Neural cell (in vitro differentiated cells): ENCODE measurements around the gene CAMK2B. TPM values are rescaled to one million over a fixed set of nuclear protein-coding genes. Genes with fewer than 3 reads are reported as not detected.

Experiments
- H2AFZ ChIP-seq: fragments of 200-600, 300-800 bp; sonication (generic), shearing (Covaris generic); 2 replicates; pipeline ENCODE4 v1.6.0; 2014; ENCODE audit warnings: low read depth, mild to moderate bottlenecking, antibody characterized with exemption, low read length, moderate library complexity
- H3F3A ChIP-seq: fragments of 200-600 bp; shearing (Covaris generic); 2 replicates; pipeline ENCODE4 v1.6.1; 2016; ENCODE audit warnings: mild to moderate bottlenecking, moderate library complexity, mixed read lengths, antibody characterized with exemption, low read length; ENCODE audit not compliant: insufficient read depth, poor library complexity, severe bottlenecking
- H3K27ac ChIP-seq: fragments of 200-600, 300-800 bp; sonication (generic), shearing (Covaris generic); 2 replicates; pipeline ENCODE4 v1.5.1; 2014; ENCODE audit warnings: mild to moderate bottlenecking, low read length, moderate library complexity
- H3K27me3 ChIP-seq: fragments of 300-800, 200-600 bp; sonication (generic), shearing (Covaris generic); 2 replicates; pipeline ENCODE4 v1.6.0; 2014; ENCODE audit warnings: mild to moderate bottlenecking, low read depth, low read length, moderate library complexity; ENCODE audit not compliant: insufficient read depth
- H3K36me3 ChIP-seq: fragments of 300-800, 200-600 bp; sonication (generic), shearing (Covaris generic); 2 replicates; pipeline ENCODE4 v1.5.1; 2014; ENCODE audit warnings: mild to moderate bottlenecking, antibody characterized with exemption, low read length, moderate library complexity; ENCODE audit not compliant: insufficient read depth
- H3K4me2 ChIP-seq: fragments of 300-800, 200-600 bp; sonication (generic), shearing (Covaris generic); 2 replicates; pipeline ENCODE4 v1.6.0; 2014; ENCODE audit warnings: mild to moderate bottlenecking, low read length
- H3K4me3 ChIP-seq: fragments of 300-800, 200-600 bp; sonication (generic), shearing (Covaris generic); 2 replicates; pipeline ENCODE4 v1.5.1; 2014; ENCODE audit warnings: mild to moderate bottlenecking, low read length, moderate library complexity
- H3K79me2 ChIP-seq: fragments of 200-600 bp; shearing (Covaris generic); replicated peaks from 2 replicates; pipeline ENCODE4 v1.6.0; 2014; ENCODE audit warnings: mild to moderate bottlenecking, low read length, moderate library complexity; ENCODE audit not compliant: insufficient read depth
- H3K9ac ChIP-seq: fragments of 300-800, 200-600 bp; sonication (generic), shearing (Covaris generic); 2 replicates; pipeline ENCODE4 v1.6.1; 2016; ENCODE audit warnings: mild to moderate bottlenecking, low read length, mixed read lengths
- H3K9me2 ChIP-seq: fragments of 200-600 bp; shearing (Covaris generic); 2 replicates; pipeline ENCODE4 v1.6.1; 2016; ENCODE audit warnings: mild to moderate bottlenecking, low read length, mixed read lengths; ENCODE audit not compliant: insufficient read depth
- H3K9me3 ChIP-seq: fragments of 200-600, 300-800 bp; sonication (generic), shearing (Covaris generic); 2 replicates; pipeline ENCODE4 v1.6.1; 2016; ENCODE audit warnings: mild to moderate bottlenecking, mixed run types, low read length, moderate library complexity, mixed read lengths
- H4K20me1 ChIP-seq: fragments of 200-600 bp; shearing (Covaris generic); 2 replicates; pipeline ENCODE4 v1.6.1; 2016; ENCODE audit warnings: mild to moderate bottlenecking, mixed run types; ENCODE audit not compliant: insufficient read depth
- EP300 ChIP-seq: fragments of 450-650 bp; conservative IDR thresholded peaks from 2 replicates; pipeline ENCODE4 v1.6.1; 2014; ENCODE audit warnings: antibody characterized with exemption, mild to moderate bottlenecking, moderate library complexity; ENCODE audit not compliant: poor library complexity, severe bottlenecking
- EZH2 ChIP-seq: fragments of 200-600, 300-800 bp; shearing (Covaris generic), sonication (generic); IDR thresholded peaks from 2 replicates; pipeline ENCODE4 v1.6.1; 2014; ENCODE audit warnings: antibody characterized with exemption, low read length, borderline replicate concordance, mild to moderate bottlenecking; ENCODE audit not compliant: insufficient read depth, poor library complexity, severe bottlenecking
- MXI1 ChIP-seq: fragments of 450-650 bp; conservative IDR thresholded peaks from 2 replicates; pipeline ENCODE4 v1.6.1; 2014; ENCODE audit warnings: antibody characterized with exemption, mild to moderate bottlenecking; ENCODE audit not compliant: poor library complexity, severe bottlenecking
- POLR2AphosphoS5 ChIP-seq: IDR thresholded peaks from 2 replicates; pipeline ENCODE4 v1.6.1; 2012
- RAD21 ChIP-seq: fragments of 450-650 bp; conservative IDR thresholded peaks from 2 replicates; pipeline ENCODE4 v1.6.1; 2014; ENCODE audit warnings: antibody characterized with exemption, mild to moderate bottlenecking, moderate library complexity
- SMC3 ChIP-seq: fragments of 450-650 bp; conservative IDR thresholded peaks from 2 replicates; pipeline ENCODE4 v1.6.1; 2014; ENCODE audit warnings: antibody characterized with exemption, mild to moderate bottlenecking, moderate library complexity; ENCODE audit not compliant: poor library complexity
- TAF1 ChIP-seq: IDR thresholded peaks from 2 replicates; pipeline ENCODE4 v1.6.1; 2012; ENCODE audit warnings: low read depth
- polyA plus RNA-seq: library from polyadenylated mRNA; depleted of rRNA; stranded (reverse); fragments of >200 nt; gene quantifications from 2 replicates; pipeline ENCODE4 v1.2.3, GENCODE V29; 2014
- TF ChIP-seq, protein P1 (sequence below): fragments of 450-650 bp; IDR thresholded peaks from 2 replicates; pipeline ENCODE4 v1.5.1; 2014; ENCODE audit warnings: antibody characterized with exemption, mild to moderate bottlenecking, moderate library complexity; ENCODE audit not compliant: poor library complexity, severe bottlenecking
- TF ChIP-seq, protein P2 (sequence below): IDR thresholded peaks from 2 replicates; pipeline ENCODE4 v1.6.1; 2012; ENCODE audit warnings: borderline replicate concordance

The CAMK2B gene
- polyA plus RNA-seq, 1 donor from 2014 or later: 67.3 TPM

DNA sequence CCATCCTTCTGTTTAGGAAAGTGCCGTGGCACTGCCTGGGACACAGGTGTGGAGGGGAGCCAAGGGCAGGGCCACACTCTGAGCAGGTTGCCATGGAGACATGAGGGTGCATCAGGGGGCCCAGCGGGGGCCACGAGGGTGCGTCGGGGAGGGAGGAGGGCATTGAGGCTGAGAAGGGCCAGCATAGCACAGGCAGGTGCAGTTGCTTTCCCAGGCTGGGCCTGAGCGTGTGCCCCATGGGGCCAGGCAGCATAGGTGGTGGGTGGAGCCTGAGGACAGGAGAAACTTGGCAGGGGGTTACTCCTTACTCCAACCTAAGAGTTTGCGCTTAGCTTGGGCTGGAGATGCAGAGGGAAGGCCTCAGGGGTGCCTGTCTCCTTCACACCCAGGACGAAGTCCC, 109.4 kb downstream of the CAMK2B start:
- no peaks in the 10 kb centered on the region for H3K9me2 ChIP-seq
- TF ChIP-seq RAD21: no peak
- no peak for TF ChIP-seq TAF1
- TF ChIP-seq, protein P1, sequence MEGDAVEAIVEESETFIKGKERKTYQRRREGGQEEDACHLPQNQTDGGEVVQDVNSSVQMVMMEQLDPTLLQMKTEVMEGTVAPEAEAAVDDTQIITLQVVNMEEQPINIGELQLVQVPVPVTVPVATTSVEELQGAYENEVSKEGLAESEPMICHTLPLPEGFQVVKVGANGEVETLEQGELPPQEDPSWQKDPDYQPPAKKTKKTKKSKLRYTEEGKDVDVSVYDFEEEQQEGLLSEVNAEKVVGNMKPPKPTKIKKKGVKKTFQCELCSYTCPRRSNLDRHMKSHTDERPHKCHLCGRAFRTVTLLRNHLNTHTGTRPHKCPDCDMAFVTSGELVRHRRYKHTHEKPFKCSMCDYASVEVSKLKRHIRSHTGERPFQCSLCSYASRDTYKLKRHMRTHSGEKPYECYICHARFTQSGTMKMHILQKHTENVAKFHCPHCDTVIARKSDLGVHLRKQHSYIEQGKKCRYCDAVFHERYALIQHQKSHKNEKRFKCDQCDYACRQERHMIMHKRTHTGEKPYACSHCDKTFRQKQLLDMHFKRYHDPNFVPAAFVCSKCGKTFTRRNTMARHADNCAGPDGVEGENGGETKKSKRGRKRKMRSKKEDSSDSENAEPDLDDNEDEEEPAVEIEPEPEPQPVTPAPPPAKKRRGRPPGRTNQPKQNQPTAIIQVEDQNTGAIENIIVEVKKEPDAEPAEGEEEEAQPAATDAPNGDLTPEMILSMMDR: no peak
- TF ChIP-seq MXI1: no peak
- no peak for TF ChIP-seq POLR2AphosphoS5
- TF ChIP-seq EP300: no peak
- TF ChIP-seq, protein P2, sequence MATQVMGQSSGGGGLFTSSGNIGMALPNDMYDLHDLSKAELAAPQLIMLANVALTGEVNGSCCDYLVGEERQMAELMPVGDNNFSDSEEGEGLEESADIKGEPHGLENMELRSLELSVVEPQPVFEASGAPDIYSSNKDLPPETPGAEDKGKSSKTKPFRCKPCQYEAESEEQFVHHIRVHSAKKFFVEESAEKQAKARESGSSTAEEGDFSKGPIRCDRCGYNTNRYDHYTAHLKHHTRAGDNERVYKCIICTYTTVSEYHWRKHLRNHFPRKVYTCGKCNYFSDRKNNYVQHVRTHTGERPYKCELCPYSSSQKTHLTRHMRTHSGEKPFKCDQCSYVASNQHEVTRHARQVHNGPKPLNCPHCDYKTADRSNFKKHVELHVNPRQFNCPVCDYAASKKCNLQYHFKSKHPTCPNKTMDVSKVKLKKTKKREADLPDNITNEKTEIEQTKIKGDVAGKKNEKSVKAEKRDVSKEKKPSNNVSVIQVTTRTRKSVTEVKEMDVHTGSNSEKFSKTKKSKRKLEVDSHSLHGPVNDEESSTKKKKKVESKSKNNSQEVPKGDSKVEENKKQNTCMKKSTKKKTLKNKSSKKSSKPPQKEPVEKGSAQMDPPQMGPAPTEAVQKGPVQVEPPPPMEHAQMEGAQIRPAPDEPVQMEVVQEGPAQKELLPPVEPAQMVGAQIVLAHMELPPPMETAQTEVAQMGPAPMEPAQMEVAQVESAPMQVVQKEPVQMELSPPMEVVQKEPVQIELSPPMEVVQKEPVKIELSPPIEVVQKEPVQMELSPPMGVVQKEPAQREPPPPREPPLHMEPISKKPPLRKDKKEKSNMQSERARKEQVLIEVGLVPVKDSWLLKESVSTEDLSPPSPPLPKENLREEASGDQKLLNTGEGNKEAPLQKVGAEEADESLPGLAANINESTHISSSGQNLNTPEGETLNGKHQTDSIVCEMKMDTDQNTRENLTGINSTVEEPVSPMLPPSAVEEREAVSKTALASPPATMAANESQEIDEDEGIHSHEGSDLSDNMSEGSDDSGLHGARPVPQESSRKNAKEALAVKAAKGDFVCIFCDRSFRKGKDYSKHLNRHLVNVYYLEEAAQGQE: no peak
- no peaks in the 10 kb centered on the region for H3K36me3 ChIP-seq
- no peak overlapping the region for H3K4me3 ChIP-seq
- H3K27me3 ChIP-seq: no peaks in the 10 kb centered on the region
- H4K20me1 ChIP-seq: no peaks in the 10 kb centered on the region
- no peak overlapping the region for H2AFZ ChIP-seq
- H3F3A ChIP-seq: no peaks in the 10 kb centered on the region
- H3K4me2 ChIP-seq: no peak overlapping the region
- H3K9me3 ChIP-seq: peaks cover 5% of the 10 kb centered on the region
- H3K27ac ChIP-seq: no peak overlapping the region
- H3K9ac ChIP-seq: no peak overlapping the region
- H3K79me2 ChIP-seq: no peaks in the 10 kb centered on the region

DNA sequence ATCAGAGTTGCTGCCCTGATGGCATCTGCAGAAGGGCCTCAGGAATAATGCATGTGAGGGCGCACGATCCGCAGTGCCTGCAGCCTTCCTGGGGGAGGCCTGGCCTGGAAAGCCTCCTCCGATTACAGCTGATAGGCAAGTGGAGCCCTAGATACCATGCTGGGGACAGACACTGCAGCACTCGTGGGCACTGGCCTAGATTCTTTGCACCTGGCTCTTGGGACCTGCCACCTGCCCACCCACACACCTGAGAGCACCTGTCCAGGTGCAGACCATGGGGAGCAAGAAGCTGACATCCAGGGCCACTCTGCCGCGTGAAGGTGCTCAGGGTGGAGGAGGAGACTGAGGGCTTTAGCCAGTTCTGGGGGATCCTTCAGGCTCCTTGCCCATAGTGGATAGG, 109.9 kb downstream of the CAMK2B start:
- Histone ChIP-seq H3K79me2 (no peaks in the 10 kb centered on the region), H3K36me3 (no peaks in the 10 kb centered on the region), H3K9ac (no peak overlapping the region), H3K9me2 (no peaks in the 10 kb centered on the region), H3K4me3 (no peak overlapping the region), H3K27me3 (no peaks in the 10 kb centered on the region), H3K27ac (no peak overlapping the region), H4K20me1 (no peaks in the 10 kb centered on the region), H3F3A (no peaks in the 10 kb centered on the region), H3K9me3 (peaks cover 5% of the 10 kb centered on the region), H3K4me2 (no peak overlapping the region), H2AFZ (no peak overlapping the region)
- no peak for TF ChIP-seq TAF1
- peak; percentile 10 for TF ChIP-seq POLR2AphosphoS5

DNA sequence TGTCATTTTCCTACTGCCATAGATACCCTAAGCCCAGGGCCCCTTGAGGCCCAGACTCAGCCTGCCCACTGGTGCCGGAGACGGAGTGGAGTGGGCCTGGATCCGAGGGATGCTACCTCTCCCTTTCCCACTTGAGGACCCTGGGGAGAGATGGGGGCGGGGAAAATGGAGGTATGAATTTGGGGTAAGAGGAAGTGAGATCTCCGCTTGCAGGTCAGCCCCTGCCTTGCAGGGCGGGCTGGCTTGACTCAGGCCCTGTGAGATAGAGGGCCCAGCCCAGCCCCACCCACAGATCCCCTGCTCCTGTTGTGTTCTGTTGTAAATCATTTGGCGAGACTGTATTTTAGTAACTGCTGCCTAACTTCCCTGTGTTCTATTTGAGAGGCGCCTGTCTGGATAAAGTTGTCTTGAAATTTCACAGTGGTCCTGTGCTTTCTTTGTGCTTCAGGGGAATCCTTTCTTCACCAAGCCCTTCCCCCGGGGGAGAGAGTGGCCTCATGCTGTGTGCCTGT, 111.5 kb downstream of the CAMK2B start:
- no peaks in the 10 kb centered on the region for H3K9me2 ChIP-seq
- no peaks in the 10 kb centered on the region for H3K36me3 ChIP-seq
- no peak overlapping the region for H3K9ac ChIP-seq
- no peaks in the 10 kb centered on the region for H3K79me2 ChIP-seq
- no peak overlapping the region for H3K27ac ChIP-seq
- H3K4me3 ChIP-seq: no peak overlapping the region
- no peaks in the 10 kb centered on the region for H3F3A ChIP-seq
- H3K27me3 ChIP-seq: no peaks in the 10 kb centered on the region
- no peak for TF ChIP-seq TAF1
- TF ChIP-seq, protein P1: no peak
- no peak for TF ChIP-seq EZH2
- no peak for TF ChIP-seq SMC3
- no peak for TF ChIP-seq EP300
- TF ChIP-seq, protein P2: no peak
- no peak for TF ChIP-seq RAD21
- TF ChIP-seq MXI1: no peak
- TF ChIP-seq POLR2AphosphoS5: no peak
- H2AFZ ChIP-seq: no peak overlapping the region
- no peaks in the 10 kb centered on the region for H4K20me1 ChIP-seq
- no peaks in the 10 kb centered on the region for H3K9me3 ChIP-seq
- no peak overlapping the region for H3K4me2 ChIP-seq
